ENCODE data around the gene PNMT. TPM values are rescaled to one million over a fixed set of nuclear protein-coding genes. Genes with fewer than 3 reads are reported as not detected.

Gene PNMT
- total and polyA plus RNA-seq, 2 of the 13 experiments (the other 11 are each of a cell fraction or from before 2014, with no cell fraction given) = 0.25 TPM; not detected in 1

GRCh38 chr17:39653662-39654331, 14.5 kb upstream of the PNMT start (continued):
- TF ChIP-seq CBX2 (IDR thresholded peaks at IDR 0.05; ENCODE audit: low read depth, low read length) (no peak), CBX2 (CRISPR knock-in tag; IDR thresholded peaks at IDR 0.05; ENCODE audit: low read depth) (no peak), NFE2L1 (CRISPR knock-in tag; IDR thresholded peaks at IDR 0.05; ENCODE audit: borderline replicate concordance) (no peak), ARNT2 (CRISPR knock-in tag; IDR thresholded peaks at IDR 0.05; ENCODE audit: low read depth) (0 out of 2 replicates have a peak, but pooled peaks have one; percentile 35), HOXA3 (CRISPR knock-in tag; IDR thresholded peaks at IDR 0.05) (peak; percentile 49; the same call in 1 of the 2 replicates), PHF20 (CRISPR knock-in tag; IDR thresholded peaks at IDR 0.05) (no peak), RNF2 (conservative IDR thresholded peaks at IDR 0.05; ENCODE audit: low read depth) (no peak), ZNF652 (CRISPR knock-in tag; IDR thresholded peaks at IDR 0.05; ENCODE audit: borderline replicate concordance, low read depth) (no peak), ZFP1 (CRISPR knock-in tag; IDR thresholded peaks at IDR 0.05) (no peak), ZNF770 (CRISPR knock-in tag; IDR thresholded peaks at IDR 0.05) (no peak), SATB2 (CRISPR knock-in tag; IDR thresholded peaks at IDR 0.05) (no peak), ARID5B (CRISPR knock-in tag; IDR thresholded peaks at IDR 0.05) (peak; percentile 49), NR2F2 (IDR thresholded peaks at IDR 0.05; ENCODE audit: borderline replicate concordance, low read depth) (peak; percentile 68), RFXANK (CRISPR knock-in tag; IDR thresholded peaks at IDR 0.05) (no peak), TOE1 (CRISPR knock-in tag; IDR thresholded peaks at IDR 0.05) (no peak), CREB1 (IDR thresholded peaks at IDR 0.05) (no peak), CREB1 (CRISPR knock-in tag; IDR thresholded peaks at IDR 0.05) (no peak), KDM2A (CRISPR knock-in tag; IDR thresholded peaks at IDR 0.05; ENCODE audit: borderline replicate concordance, low read depth) (peak; percentile 39; the same call in 1 of the 2 replicates), ZNF414 (CRISPR knock-in tag; IDR thresholded peaks at IDR 0.05) (no peak), IRX3 (CRISPR knock-in tag; IDR thresholded peaks at IDR 0.05; ENCODE audit: borderline replicate concordance, low read depth) (peak; percentile 3; the same call in 1 of the 2 replicates), EED (CRISPR knock-in tag; IDR thresholded peaks at IDR 0.05) (no peak)
- TF ChIP-seq, protein P1, sequence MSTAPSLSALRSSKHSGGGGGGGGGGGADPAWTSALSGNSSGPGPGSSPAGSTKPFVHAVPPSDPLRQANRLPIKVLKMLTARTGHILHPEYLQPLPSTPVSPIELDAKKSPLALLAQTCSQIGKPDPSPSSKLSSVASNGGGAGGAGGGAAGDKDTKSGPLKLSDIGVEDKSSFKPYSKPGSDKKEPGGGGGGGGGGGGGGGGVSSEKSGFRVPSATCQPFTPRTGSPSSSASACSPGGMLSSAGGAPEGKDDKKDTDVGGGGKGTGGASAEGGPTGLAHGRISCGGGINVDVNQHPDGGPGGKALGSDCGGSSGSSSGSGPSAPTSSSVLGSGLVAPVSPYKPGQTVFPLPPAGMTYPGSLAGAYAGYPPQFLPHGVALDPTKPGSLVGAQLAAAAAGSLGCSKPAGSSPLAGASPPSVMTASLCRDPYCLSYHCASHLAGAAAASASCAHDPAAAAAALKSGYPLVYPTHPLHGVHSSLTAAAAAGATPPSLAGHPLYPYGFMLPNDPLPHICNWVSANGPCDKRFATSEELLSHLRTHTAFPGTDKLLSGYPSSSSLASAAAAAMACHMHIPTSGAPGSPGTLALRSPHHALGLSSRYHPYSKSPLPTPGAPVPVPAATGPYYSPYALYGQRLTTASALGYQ (CRISPR knock-in tag; IDR thresholded peaks at IDR 0.05) = no peak
